GM18499 (cell line): ENCODE results near the gene OR6B3.
"Not testable (repeated sequence)": the region's sequence is repeated elsewhere in the genome, so short reads cannot be mapped to it uniquely, and the experiment has no call there.

ENCODE experiments used
- ATAC-seq: cut with Tn5 transposase; IDR thresholded peaks from one replicate; pipeline ENCODE4 v1.9.1; 2021; ENCODE audit warnings: moderate number of reproducible peaks; ENCODE audit not compliant: insufficient read depth, unreplicated experiment

OR6B3 gene

DNA sequence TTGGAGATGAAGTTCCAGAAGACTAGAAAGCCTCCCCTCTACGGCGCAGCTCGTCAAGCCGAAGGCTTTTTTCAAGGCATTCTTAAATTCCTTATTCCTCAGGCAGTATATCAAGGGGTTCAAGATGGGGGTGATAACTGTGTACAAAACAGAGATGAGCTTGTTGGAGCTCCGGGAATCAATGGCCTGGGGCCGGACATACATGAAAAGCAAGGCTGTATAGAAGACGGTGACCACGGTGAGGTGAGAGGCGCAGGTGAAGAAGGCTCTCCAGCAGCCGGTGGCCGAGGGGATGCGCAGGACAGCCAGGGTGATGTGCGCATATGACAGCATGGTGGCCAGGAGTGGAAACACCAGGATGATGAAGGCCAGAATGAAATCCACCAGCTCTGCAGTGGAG is 8.2 kb downstream of the OR6B3 start:
- no peak for ATAC-seq

GRCh38 chr2:240044096-240044495 is 9.2 kb downstream of the OR6B3 start:
- not testable (repeated sequence) for ATAC-seq

GRCh38 chr2:240043279-240043989 is 9.9 kb downstream of the OR6B3 start:
- no peak for ATAC-seq

DNA sequence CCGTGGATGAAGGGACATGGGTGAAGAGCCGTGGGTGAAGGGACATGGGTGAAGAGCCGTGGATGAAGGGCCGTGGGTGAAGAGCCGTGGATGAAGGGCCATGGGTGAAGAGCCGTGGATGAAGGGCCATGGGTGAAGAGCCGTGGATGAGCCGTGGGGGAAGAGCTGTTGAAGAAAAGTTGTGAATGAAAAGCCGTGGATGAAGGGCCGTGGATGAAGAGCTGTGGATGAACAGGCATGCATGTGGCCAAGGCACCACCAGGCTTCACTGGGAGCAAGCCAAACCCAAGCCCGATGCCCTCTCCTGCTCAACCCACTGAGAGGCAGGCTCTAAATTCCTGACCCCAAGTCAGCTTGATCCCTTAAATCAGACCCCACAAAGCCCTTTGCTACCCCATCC is 10.6 kb downstream of the OR6B3 start:
- ATAC-seq = no peak

- ATAC-seq = no peak
Observed at GRCh38 chr2:240041363-240041762, 12.0 kb downstream of the OR6B3 start.

- no peak for ATAC-seq
Observed at GRCh38 chr2:240037358-240037757, 16.0 kb downstream of the OR6B3 start.

- ATAC-seq = no peak
Observed at GRCh38 chr2:240033330-240033678, 20.0 kb downstream of the OR6B3 start.

GRCh38 chr2:240032406-240033329 is 20.7 kb downstream of the OR6B3 start:
- no peak for ATAC-seq

- ATAC-seq = no peak
Observed at GRCh38 chr2:240030379-240031094, 22.8 kb downstream of the OR6B3 start, which contains the start of gene OR6B2. TSS of gene OR6B2 (minus strand) at chr2:240030429. CDS start at chr2:240030429, 0 bp downstream.

- ATAC-seq = no peak
Observed at GRCh38 chr2:240024766-240025165, 28.6 kb downstream of the OR6B3 start.

GRCh38 chr2:240023792-240024191 is 29.5 kb downstream of the OR6B3 start:
- ATAC-seq = no peak

- ATAC-seq = no peak
Observed at GRCh38 chr2:240021488-240022104, 31.7 kb downstream of the OR6B3 start.

DNA sequence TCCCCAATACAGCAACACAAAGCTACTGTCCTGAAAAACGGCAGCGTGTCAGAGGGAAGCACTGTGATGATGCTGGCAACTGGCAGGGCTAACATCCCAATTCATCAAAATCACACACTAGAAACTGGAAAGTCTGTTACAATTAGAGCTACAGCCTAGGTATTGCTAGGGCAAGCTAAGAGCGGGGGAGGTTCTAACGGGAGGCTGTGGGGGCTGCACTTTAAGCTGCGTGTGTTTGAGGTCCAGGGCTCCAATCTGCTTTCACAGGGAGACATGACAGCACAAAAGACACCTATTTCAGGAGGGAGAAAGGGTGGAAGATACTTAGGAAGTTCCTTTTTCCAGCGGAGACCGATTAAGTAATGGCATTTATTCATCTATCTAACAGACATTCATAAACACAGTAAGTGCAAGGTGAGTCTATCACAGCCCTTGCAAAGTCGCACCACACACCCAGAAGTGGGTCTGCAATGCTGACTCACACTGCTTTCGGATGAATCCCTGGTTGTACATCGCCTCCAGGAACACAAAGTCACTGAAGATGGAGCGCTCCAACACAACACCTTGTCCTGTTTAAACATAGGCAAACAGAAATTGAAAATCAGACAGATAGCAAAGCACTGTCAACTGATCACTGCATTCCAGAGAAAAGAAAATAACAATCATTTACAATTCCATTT is 35.1 kb downstream of the OR6B3 start:
- ATAC-seq = no peak

DNA sequence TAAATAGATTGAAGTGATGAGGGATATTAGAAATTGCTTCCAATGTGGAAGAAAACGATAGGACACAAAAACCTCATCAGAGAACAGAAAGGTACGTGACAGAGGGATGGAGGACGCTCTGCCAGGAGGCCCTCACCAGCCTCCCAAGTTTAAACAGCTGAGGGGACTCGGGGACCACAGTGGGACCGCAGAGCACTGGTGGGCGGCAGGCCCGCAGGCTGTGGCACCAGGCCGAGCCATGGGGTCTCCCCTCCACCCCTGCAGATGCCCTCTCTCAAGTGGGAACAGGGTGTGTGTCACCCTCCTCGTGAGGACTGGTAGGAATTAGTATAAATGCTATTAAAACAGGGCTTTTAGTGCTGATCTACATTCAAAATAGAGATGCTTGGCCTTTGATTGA is 39.0 kb downstream of the OR6B3 start:
- no peak for ATAC-seq

GRCh38 chr2:240013343-240013742 is 40.0 kb downstream of the OR6B3 start:
- no peak for ATAC-seq

GRCh38 chr2:240002983-240003382 is 50.3 kb downstream of the OR6B3 start:
- ATAC-seq = no peak

GRCh38 chr2:240000671-240001070 is 52.6 kb downstream of the OR6B3 start:
- no peak for ATAC-seq

DNA sequence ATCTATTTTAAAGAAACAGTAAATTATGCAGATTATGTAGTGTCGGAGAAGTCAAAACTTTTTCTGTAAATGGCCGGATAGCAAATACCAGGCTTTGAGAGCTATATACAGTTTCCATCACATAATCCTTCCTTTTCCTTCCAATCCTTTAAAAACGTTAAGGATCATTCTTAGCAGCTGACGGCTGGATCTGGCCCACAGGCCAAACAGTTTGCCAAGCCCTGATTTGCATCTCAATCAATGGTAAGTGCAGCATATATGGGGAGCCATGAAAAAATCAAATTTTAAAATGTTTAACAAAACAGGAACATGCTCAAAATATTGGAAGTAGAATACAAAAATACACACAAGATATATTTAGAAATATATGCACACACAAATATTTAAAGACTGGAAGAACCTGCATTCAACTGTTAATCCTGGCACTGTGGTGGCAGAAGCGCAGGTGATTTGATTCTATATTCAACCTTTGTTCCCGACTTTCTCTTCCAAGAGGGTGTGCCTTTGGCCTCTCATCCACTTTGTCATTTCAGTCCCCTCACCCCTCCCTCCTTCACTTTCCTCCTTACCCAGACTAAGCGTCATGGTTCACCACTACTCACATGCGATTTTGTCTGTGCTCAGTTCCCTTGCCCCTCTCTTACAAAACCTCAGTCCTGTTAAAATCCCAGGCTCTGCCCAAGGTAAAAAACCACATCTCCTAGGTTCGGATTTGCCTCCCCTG is 55.5 kb downstream of the OR6B3 start:
- no peak for ATAC-seq
